ENCODE measurements around the gene TCF3. TPM values are rescaled to one million over a fixed set of nuclear protein-coding genes. Genes with fewer than 3 reads are reported as not detected.

Gene TCF3
- total and polyA plus RNA-seq, 9 donors, result 17.0 to 85.3 (median 60.7) TPM

- no peaks in the 10 kb centered on the region for H3K36me3 ChIP-seq
- H3K9me3 ChIP-seq, result no peaks in the 10 kb centered on the region
- no peaks in the 10 kb centered on the region for H3K27me3 ChIP-seq
- H3K4me1 ChIP-seq (ENCODE audit: insufficient read depth), result no peaks in the 10 kb centered on the region
- H3K27ac ChIP-seq, result no peak overlapping the region
- no peak for DNase-seq
- WGBS, 3 donors, result 81 to 90% (median 87%) methylated on average over 13 to 17 of the region's 17 CpGs
- no peak overlapping the region for H3K4me3 ChIP-seq
- no peak for TF ChIP-seq CTCF (IDR thresholded peaks at IDR 0.05)
- no peak for TF ChIP-seq EP300 (IDR thresholded peaks at IDR 0.05)
- no peak for TF ChIP-seq POLR2A (IDR thresholded peaks at IDR 0.05)
- intact Hi-C loops (cut with DNase I), result no loop called here
Observed at GRCh38 chr19:1630811-1631210, 21.6 kb downstream of the TCF3 start.

- WGBS, 3 donors, result 87 to 90% (median 88%) methylated on average over 16 to 20 of the region's 20 CpGs
Observed at GRCh38 chr19:1630012-1630411, 22.4 kb downstream of the TCF3 start.

GRCh38 chr19:1629256-1629808 lies 23.1 kb downstream of the TCF3 start:
- WGBS, 3 donors, result 91 to 96% (median 95%) methylated on average over 24 of the region's 24 CpGs
- TF ChIP-seq CTCF (IDR thresholded peaks at IDR 0.05), result no peak
- no peak for TF ChIP-seq EP300 (IDR thresholded peaks at IDR 0.05)
- TF ChIP-seq POLR2A (IDR thresholded peaks at IDR 0.05), result no peak
- no peak overlapping the region for H3K4me3 ChIP-seq
- no peaks in the 10 kb centered on the region for H3K9me3 ChIP-seq
- H3K36me3 ChIP-seq, result no peaks in the 10 kb centered on the region
- intact Hi-C loops (cut with DNase I), result no loop called here
- no peaks in the 10 kb centered on the region for H3K4me1 ChIP-seq (ENCODE audit: insufficient read depth)
- no peaks in the 10 kb centered on the region for H3K27me3 ChIP-seq
- H3K27ac ChIP-seq, result no peak overlapping the region
- DNase-seq, result no peak

More at GRCh38 chr19:1630012-1630411, 22.4 kb downstream of the TCF3 start:
- Histone ChIP-seq H3K4me1 (ENCODE audit: insufficient read depth) (no peaks in the 10 kb centered on the region), H3K27ac (no peak overlapping the region), H3K9me3 (no peaks in the 10 kb centered on the region), H3K36me3 (no peaks in the 10 kb centered on the region), H3K4me3 (no peak overlapping the region), H3K27me3 (no peaks in the 10 kb centered on the region)
- intact Hi-C loops (cut with DNase I), result no loop called here
- DNase-seq, result no peak
- TF ChIP-seq CTCF (IDR thresholded peaks at IDR 0.05) (no peak), POLR2A (IDR thresholded peaks at IDR 0.05) (no peak), EP300 (IDR thresholded peaks at IDR 0.05) (no peak)

- H3K4me1 ChIP-seq (ENCODE audit: insufficient read depth), result no peaks in the 10 kb centered on the region
- TF ChIP-seq POLR2A (IDR thresholded peaks at IDR 0.05) (no peak), CTCF (IDR thresholded peaks at IDR 0.05) (no peak), EP300 (IDR thresholded peaks at IDR 0.05) (no peak)
- H3K27me3 ChIP-seq, result no peaks in the 10 kb centered on the region
- H3K36me3 ChIP-seq, result no peaks in the 10 kb centered on the region
- no peak for DNase-seq
- WGBS, 3 donors, result 91 to 94% (median 94%) methylated on average over 17 of the region's 17 CpGs
- intact Hi-C loops (cut with DNase I), result no loop called here
- H3K27ac ChIP-seq, result no peak overlapping the region
- H3K4me3 ChIP-seq, result no peak overlapping the region
- no peaks in the 10 kb centered on the region for H3K9me3 ChIP-seq
Observed at GRCh38 chr19:1627194-1627593, 25.2 kb downstream of the TCF3 start.
